GM23248 (cell line): ENCODE data around the gene CHRNA4.

Experiments used
- EZH2 ChIP-seq: fragments of 200-600 bp; sonication (generic); IDR thresholded peaks from 2 replicates; pipeline ENCODE4 v1.6.1; 2018; ENCODE audit warnings: antibody characterized with exemption, mild to moderate bottlenecking; ENCODE audit not compliant: insufficient read depth, poor library complexity, severe bottlenecking
- EZH2phosphoT487 ChIP-seq: fragments of 200-600 bp; sonication (generic); IDR thresholded peaks from 2 replicates; pipeline ENCODE4 v1.6.1; 2018; ENCODE audit warnings: antibody characterized with exemption, moderate library complexity, mild to moderate bottlenecking, low read depth; ENCODE audit not compliant: insufficient read depth

- TF ChIP-seq EZH2phosphoT487 (no peak), EZH2 (no peak)
These were observed 34.6 kb downstream of the CHRNA4 start for GRCh38 chr20:63326314-63327230.
